Muscle layer of duodenum (tissue), 2 donors: ENCODE results near the gene ST6GALNAC4.
A peak's percentile ranks its signal among the peaks of the same experiment; 100 is the strongest.

Experiments used
- H3K27ac ChIP-seq: one replicate; pipeline ENCODE4 v1.7.0; 2013; ENCODE audit warnings: mild to moderate bottlenecking, low read length
- H3K27me3 ChIP-seq: one replicate; pipeline ENCODE4 v1.7.0; 2013; ENCODE audit warnings: low read depth, mild to moderate bottlenecking, control low read depth, low read length
- H3K36me3 ChIP-seq, 2 donors: one replicate each; pipeline ENCODE4 v1.7.0; 2013; ENCODE audit warnings: low read length in 2 of 2, control low read depth in 1 of 2, mild to moderate bottlenecking in 1 of 2; ENCODE audit not compliant: insufficient read depth in 2 of 2, control insufficient read depth in 1 of 2
- H3K4me1 ChIP-seq, 2 donors: one replicate each; pipeline ENCODE4 v1.7.0; 2013; ENCODE audit warnings: low read length in 2 of 2, mild to moderate bottlenecking in 2 of 2, control low read depth in 1 of 2, moderate library complexity in 1 of 2; ENCODE audit not compliant: insufficient read depth in 2 of 2, control insufficient read depth in 1 of 2
- H3K4me3 ChIP-seq, 2 donors: one replicate each; pipeline ENCODE4 v1.7.0; 2013; ENCODE audit warnings: low read length in 2 of 2, low read depth in 1 of 2, mild to moderate bottlenecking in 1 of 2
- H3K9me3 ChIP-seq, 2 donors: one replicate each; pipeline ENCODE4 v1.7.0; 2013; ENCODE audit warnings: low read length in 2 of 2, control low read depth in 1 of 2, mild to moderate bottlenecking in 1 of 2; ENCODE audit not compliant: control insufficient read depth in 1 of 2
- donor health status: healthy.

ST6GALNAC4 gene

GRCh38 chr9:127917603-127918002 lies 762 bp upstream of the ST6GALNAC4 start:
- Histone ChIP-seq H3K27ac (peak overlapping the region; percentile 39), H3K4me3 (peak overlapping the region in 1 of 2 donors; percentile 40), H3K4me1 (peaks cover 21 to 33% of the 10 kb centered on the region in 2 donors)

DNA sequence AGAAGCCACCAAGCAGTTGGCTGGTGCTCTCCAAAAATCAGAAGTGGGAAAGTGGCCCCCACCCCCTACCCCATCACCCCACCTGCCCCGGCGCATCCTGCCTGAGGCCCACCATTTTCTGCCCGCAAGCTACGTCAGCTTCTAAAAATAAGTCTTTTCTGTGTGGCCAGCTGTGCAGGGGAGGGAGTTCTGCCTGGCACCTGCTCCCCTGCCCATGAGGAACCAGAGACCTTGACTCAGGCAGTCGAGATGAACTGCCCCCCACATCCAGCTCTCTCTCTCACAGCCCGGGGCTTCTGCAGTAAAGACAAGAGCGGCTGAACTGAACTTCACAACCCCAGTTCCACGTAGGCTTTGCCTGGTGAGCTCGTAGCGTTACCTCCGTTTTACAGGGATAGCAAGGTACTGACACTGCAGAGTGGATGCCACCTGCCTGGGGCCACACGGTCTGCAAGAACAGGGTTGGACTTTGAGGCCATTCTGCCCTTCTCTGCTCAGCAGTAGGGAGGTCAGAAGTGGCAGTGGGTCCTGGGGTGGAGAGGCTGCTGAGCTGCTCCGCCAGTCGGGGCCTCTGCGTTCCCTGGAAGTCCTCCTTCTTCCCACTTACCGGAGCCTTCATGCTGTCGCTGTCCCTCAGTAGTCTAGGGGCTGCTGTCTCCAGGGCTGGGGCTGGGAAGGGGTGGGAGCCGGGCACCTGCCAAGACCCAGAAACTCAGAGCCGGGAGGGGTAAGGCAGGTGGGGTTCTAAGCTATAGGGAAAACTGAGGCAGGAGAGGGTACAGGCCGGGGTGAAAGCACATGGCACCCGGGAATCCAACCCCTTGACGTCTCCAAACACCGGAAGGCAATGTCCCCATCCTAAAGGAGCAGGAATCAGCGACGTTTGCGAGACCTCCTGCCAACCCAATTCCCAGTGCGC lies 781 bp downstream of the ST6GALNAC4 start:
- Histone ChIP-seq H3K27me3 (no peaks in the 10 kb centered on the region), H3K27ac (peak overlapping the region; percentile 69), H3K4me1 (peaks cover 19 to 23% of the 10 kb centered on the region in 2 donors)

More at GRCh38 chr9:127917603-127918002, 762 bp upstream of the ST6GALNAC4 start:
- Histone ChIP-seq H3K36me3 (peaks cover 0 to 5% of the 10 kb centered on the region in 2 donors), H3K9me3 (no peaks in the 10 kb centered on the region), H3K27me3 (no peaks in the 10 kb centered on the region)

DNA sequence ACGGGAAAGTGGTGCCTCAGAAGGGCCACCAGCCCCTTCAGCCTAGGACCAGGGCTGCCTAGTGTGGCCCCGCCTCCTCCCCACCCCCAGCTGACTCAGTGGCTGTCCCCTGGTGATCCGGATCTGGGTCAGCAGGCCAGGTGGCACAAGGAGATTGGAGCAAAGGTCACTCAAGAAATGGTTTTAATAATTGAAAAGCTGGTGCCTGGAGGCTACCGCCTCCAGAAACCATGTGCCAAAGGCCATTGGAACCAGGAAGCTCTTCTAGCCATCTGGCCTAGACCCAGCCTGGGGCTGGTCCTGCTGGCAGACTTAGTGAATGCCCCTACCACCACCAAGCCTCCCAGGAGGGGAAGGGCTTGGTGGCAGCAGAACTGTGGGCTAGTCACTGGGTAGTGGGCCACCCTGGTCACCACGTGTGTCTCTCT lies 1.5 kb downstream of the ST6GALNAC4 start:
- peak overlapping the region in 1 of 2 donors; percentile 81 for H3K4me3 ChIP-seq
- H3K27ac ChIP-seq: peak overlapping the region; percentile 4
- H3K27me3 ChIP-seq: no peaks in the 10 kb centered on the region
- peaks cover 19 to 23% of the 10 kb centered on the region in 2 donors for H3K4me1 ChIP-seq
- peaks cover 12 to 16% of the 10 kb centered on the region in 2 donors for H3K36me3 ChIP-seq
- H3K9me3 ChIP-seq: no peaks in the 10 kb centered on the region

More for the DNA sequence above, 781 bp downstream of the ST6GALNAC4 start:
- H3K36me3 ChIP-seq: peaks cover 7 to 13% of the 10 kb centered on the region in 2 donors
- H3K9me3 ChIP-seq: no peaks in the 10 kb centered on the region
- peak overlapping the region; percentile 68 to 81 for H3K4me3 ChIP-seq

DNA sequence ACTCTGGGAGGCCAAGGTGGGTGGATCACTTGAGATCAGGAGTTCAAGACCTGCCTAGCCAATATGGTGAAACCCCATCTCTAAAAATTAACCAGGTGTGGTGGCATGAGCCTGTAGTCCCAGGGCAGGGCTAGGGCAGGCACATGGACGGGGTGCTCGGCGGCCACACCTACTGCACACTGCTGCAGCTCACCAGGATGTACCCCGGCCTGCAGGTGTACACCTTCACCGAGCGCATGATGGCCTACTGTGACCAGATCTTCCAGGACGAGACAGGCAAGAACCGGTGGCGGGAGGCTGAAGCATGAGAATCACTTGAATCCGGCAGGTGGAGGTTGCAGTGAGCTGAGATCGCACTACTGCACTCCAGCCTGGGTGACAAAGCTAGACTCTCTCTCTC lies 3.2 kb downstream of the ST6GALNAC4 start:
- peaks cover 12 to 19% of the 10 kb centered on the region in 2 donors for H3K36me3 ChIP-seq
- H3K4me3 ChIP-seq: no peak overlapping the region
- H3K9me3 ChIP-seq: no peaks in the 10 kb centered on the region
- H3K27ac ChIP-seq: no peak overlapping the region
- no peaks in the 10 kb centered on the region for H3K27me3 ChIP-seq
- peaks cover 12 to 23% of the 10 kb centered on the region in 2 donors for H3K4me1 ChIP-seq

GRCh38 chr9:127912882-127913281 lies 4.0 kb downstream of the ST6GALNAC4 start:
- Histone ChIP-seq H3K27me3 (no peaks in the 10 kb centered on the region), H3K4me3 (no peak overlapping the region), H3K36me3 (peaks cover 12 to 27% of the 10 kb centered on the region in 2 donors), H3K4me1 (peaks cover 8 to 20% of the 10 kb centered on the region in 2 donors), H3K9me3 (no peaks in the 10 kb centered on the region), H3K27ac (no peak overlapping the region)

DNA sequence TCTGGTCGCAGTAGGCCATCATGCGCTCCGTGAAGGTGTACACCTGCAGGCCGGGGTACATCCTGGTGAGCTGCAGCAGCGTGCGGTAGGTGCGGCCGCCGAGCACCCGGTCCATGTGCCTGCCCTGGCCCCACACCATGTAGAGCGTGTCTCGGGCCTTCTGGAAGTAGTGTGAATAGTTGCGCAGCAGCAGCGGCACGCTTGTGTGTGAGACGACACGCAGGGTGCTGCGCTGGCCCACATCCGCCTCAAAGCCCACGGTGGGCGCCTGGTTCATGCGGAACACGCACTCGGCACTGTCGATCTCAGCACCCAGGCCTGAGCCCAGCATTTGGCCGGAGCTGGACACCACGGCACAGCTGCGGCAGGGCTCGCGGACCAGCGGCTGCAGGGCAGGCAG lies 4.5 kb downstream of the ST6GALNAC4 start:
- H3K27ac ChIP-seq: no peak overlapping the region
- H3K27me3 ChIP-seq: no peaks in the 10 kb centered on the region
- H3K4me1 ChIP-seq: peaks cover 8 to 14% of the 10 kb centered on the region in 2 donors
- H3K4me3 ChIP-seq: no peak overlapping the region
- peaks cover 12 to 29% of the 10 kb centered on the region in 2 donors for H3K36me3 ChIP-seq
- no peaks in the 10 kb centered on the region for H3K9me3 ChIP-seq

GRCh38 chr9:127910613-127911205 lies 6.1 kb downstream of the ST6GALNAC4 start:
- no peaks in the 10 kb centered on the region for H3K27me3 ChIP-seq
- H3K9me3 ChIP-seq: no peaks in the 10 kb centered on the region
- H3K4me3 ChIP-seq: no peak overlapping the region
- H3K4me1 ChIP-seq: peaks cover 7 to 8% of the 10 kb centered on the region in 2 donors
- peaks cover 12 to 29% of the 10 kb centered on the region in 2 donors for H3K36me3 ChIP-seq
- H3K27ac ChIP-seq: no peak overlapping the region

DNA sequence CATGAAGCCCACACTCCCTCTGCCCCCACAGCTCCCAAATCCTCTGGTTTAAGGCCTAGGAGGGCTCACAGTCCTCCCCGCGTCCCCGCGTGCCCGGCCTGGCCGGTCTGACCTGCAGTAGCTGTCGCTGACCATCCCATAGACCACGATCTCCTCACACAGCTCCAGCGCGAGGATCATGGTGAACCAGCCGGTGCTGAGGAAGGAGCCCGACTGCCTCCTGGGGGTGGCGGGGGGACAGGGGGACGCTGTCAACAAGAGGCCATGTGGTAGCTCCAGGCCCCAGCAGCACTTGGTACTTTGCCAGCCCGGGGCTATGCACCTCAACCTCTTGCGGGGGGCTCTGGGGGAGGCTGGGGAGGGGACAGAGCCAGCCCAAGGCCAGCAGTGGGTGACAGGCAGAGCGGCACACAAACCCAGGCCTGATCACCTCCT lies 7.0 kb downstream of the ST6GALNAC4 start:
- peaks cover 12 to 29% of the 10 kb centered on the region in 2 donors for H3K36me3 ChIP-seq
- no peaks in the 10 kb centered on the region for H3K27me3 ChIP-seq
- no peak overlapping the region for H3K27ac ChIP-seq
- no peaks in the 10 kb centered on the region for H3K9me3 ChIP-seq
- no peak overlapping the region for H3K4me3 ChIP-seq
- peaks cover 4 to 8% of the 10 kb centered on the region in 2 donors for H3K4me1 ChIP-seq

GRCh38 chr9:127908660-127908926 lies 8.2 kb downstream of the ST6GALNAC4 start:
- Histone ChIP-seq H3K27ac (no peak overlapping the region), H3K9me3 (no peaks in the 10 kb centered on the region), H3K4me1 (peaks cover 9 to 20% of the 10 kb centered on the region in 2 donors), H3K36me3 (peaks cover 12 to 29% of the 10 kb centered on the region in 2 donors), H3K27me3 (no peaks in the 10 kb centered on the region), H3K4me3 (no peak overlapping the region)

GRCh38 chr9:127907867-127908659 lies 8.8 kb downstream of the ST6GALNAC4 start:
- H3K27me3 ChIP-seq: no peaks in the 10 kb centered on the region
- H3K4me3 ChIP-seq: no peak overlapping the region
- no peak overlapping the region for H3K27ac ChIP-seq
- no peaks in the 10 kb centered on the region for H3K9me3 ChIP-seq
- H3K4me1 ChIP-seq: peaks cover 9 to 26% of the 10 kb centered on the region in 2 donors
- peaks cover 12 to 28% of the 10 kb centered on the region in 2 donors for H3K36me3 ChIP-seq

DNA sequence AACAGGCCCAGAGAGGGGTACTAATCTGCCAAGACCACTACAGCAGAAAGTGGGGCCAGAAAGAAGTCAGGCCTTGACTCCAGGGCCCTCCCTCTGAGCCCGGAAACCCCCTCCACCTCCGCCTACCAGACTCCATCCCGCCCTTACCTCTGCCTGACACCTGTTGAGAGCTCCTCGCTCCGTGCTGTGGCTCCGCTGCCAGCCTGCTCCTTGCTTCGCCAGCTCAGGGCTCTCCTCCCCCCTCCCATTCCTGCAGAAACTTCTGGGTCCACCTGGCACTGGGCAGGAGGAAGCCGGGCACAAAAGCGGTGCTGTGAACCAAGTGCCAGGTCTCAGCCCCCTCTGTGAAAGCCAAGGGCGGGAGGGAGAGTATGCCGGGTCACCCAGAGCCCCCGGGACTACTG lies 11.1 kb downstream of the ST6GALNAC4 start:
- no peaks in the 10 kb centered on the region for H3K27me3 ChIP-seq
- H3K9me3 ChIP-seq: no peaks in the 10 kb centered on the region
- no peak overlapping the region for H3K4me3 ChIP-seq
- H3K4me1 ChIP-seq: peaks cover 9 to 26% of the 10 kb centered on the region in 2 donors
- H3K36me3 ChIP-seq: peaks cover 2 to 14% of the 10 kb centered on the region in 2 donors
- H3K27ac ChIP-seq: peak overlapping the region; percentile 67
